AG09309 (cell line): ENCODE results near the gene PRELP.

Experiments used
- DNase-seq: peaks from one replicate; pipeline ENCODE4 v3.0.0-alpha.2; 2010; ENCODE audit warnings: low read depth
- H3K4me3 ChIP-seq: 2 replicates; pipeline ENCODE4 v1.5.1; 2011; ENCODE audit warnings: mild to moderate bottlenecking, low read depth, low read length, moderate library complexity; ENCODE audit not compliant: control insufficient read depth
- CTCF ChIP-seq: IDR thresholded peaks from 2 replicates; pipeline ENCODE4 v1.5.1; 2011; ENCODE audit warnings: mild to moderate bottlenecking, low read depth, low read length, inconsistent platforms; ENCODE audit not compliant: insufficient read depth, control insufficient read depth; ENCODE audit errors: missing control alignments

PRELP gene

GRCh38 chr1:203507759-203508158 is 32.2 kb downstream of the PRELP start:
- TF ChIP-seq CTCF: no peak
- DNase-seq: no peak
- H3K4me3 ChIP-seq: no peak overlapping the region

GRCh38 chr1:203508463-203509073 is 33.0 kb downstream of the PRELP start:
- no peak for DNase-seq
- TF ChIP-seq CTCF: no peak
- H3K4me3 ChIP-seq: no peak overlapping the region

GRCh38 chr1:203509135-203509534 is 33.5 kb downstream of the PRELP start:
- DNase-seq: no peak
- TF ChIP-seq CTCF: no peak

GRCh38 chr1:203511513-203511912 is 35.9 kb downstream of the PRELP start:
- H3K4me3 ChIP-seq: no peak overlapping the region
- DNase-seq: no peak
- TF ChIP-seq CTCF: no peak

More at GRCh38 chr1:203509135-203509534, 33.5 kb downstream of the PRELP start:
- no peak overlapping the region for H3K4me3 ChIP-seq

GRCh38 chr1:203511930-203512329 is 36.3 kb downstream of the PRELP start:
- TF ChIP-seq CTCF: no peak
- no peak overlapping the region for H3K4me3 ChIP-seq

GRCh38 chr1:203512517-203512847 is 36.9 kb downstream of the PRELP start:
- DNase-seq: no peak
- TF ChIP-seq CTCF: no peak
- H3K4me3 ChIP-seq: no peak overlapping the region

More at GRCh38 chr1:203511930-203512329, 36.3 kb downstream of the PRELP start:
- DNase-seq: no peak
